ENCODE measurements around the gene CACNG1. TPM values are rescaled to one million over a fixed set of nuclear protein-coding genes. Genes with fewer than 3 reads are reported as not detected.

CACNG1 gene
- total and polyA plus RNA-seq, 8 donors: not detected

GRCh38 chr17:67072885-67073284, 28.5 kb downstream of the CACNG1 start:
- TF ChIP-seq POLR2A (IDR thresholded peaks at IDR 0.05) (no peak), EP300 (IDR thresholded peaks at IDR 0.05) (no peak), CTCF (IDR thresholded peaks at IDR 0.05) (no peak), POLR2AphosphoS5 (IDR thresholded peaks at IDR 0.05) (no peak)

GRCh38 chr17:67074781-67075180, 30.4 kb downstream of the CACNG1 start:
- 29 to 62% (median 36%) methylated on average over 3 of the region's 3 CpGs for WGBS, 5 donors
- TF ChIP-seq CTCF (IDR thresholded peaks at IDR 0.05): no peak
- TF ChIP-seq POLR2AphosphoS5 (IDR thresholded peaks at IDR 0.05): no peak
- TF ChIP-seq EP300 (IDR thresholded peaks at IDR 0.05): no peak
- no peak for TF ChIP-seq POLR2A (IDR thresholded peaks at IDR 0.05)
- Histone ChIP-seq H3K36me3 (peaks cover 4 to 31% (median 28%) of the 10 kb centered on the region in 4 donors), H3K27me3 (no peaks in the 10 kb centered on the region), H3K4me1 (peaks cover 0 to 20% (median 12%) of the 10 kb centered on the region in 4 donors), H3K4me3 (no peak overlapping the region), H3K27ac (no peak overlapping the region), H3K9me3 (no peaks in the 10 kb centered on the region)
- DNase-seq: no peak
- intact Hi-C loops (cut with DNase I; ENCODE audit: low total_unique reads): no loop called here

More at GRCh38 chr17:67072885-67073284, 28.5 kb downstream of the CACNG1 start:
- H3K27me3 ChIP-seq: no peaks in the 10 kb centered on the region
- DNase-seq: no peak
- WGBS, 5 donors: 74 to 87% (median 77%) methylated on average over 3 of the region's 3 CpGs
- H3K9me3 ChIP-seq: no peaks in the 10 kb centered on the region
- H3K27ac ChIP-seq: no peak overlapping the region
- H3K4me1 ChIP-seq: peaks cover 0 to 20% (median 12%) of the 10 kb centered on the region in 4 donors
- no peak overlapping the region for H3K4me3 ChIP-seq
- intact Hi-C loops (cut with DNase I; ENCODE audit: low total_unique reads): no loop called here
- peaks cover 0 to 23% (median 21%) of the 10 kb centered on the region in 4 donors for H3K36me3 ChIP-seq

- WGBS, 5 donors: 24 to 60% (median 39%) methylated on average over 7 of the region's 7 CpGs
Observed at GRCh38 chr17:67076290-67076689, 31.9 kb downstream of the CACNG1 start.

GRCh38 chr17:67078292-67078691, 33.9 kb downstream of the CACNG1 start:
- intact Hi-C loops (cut with DNase I; ENCODE audit: low total_unique reads): no loop called here
- Histone ChIP-seq H3K4me3 (no peak overlapping the region), H3K27ac (no peak overlapping the region), H3K4me1 (peaks cover 0 to 31% (median 15%) of the 10 kb centered on the region in 4 donors), H3K36me3 (peaks cover 4 to 43% (median 24%) of the 10 kb centered on the region in 4 donors), H3K9me3 (no peaks in the 10 kb centered on the region), H3K27me3 (no peaks in the 10 kb centered on the region)
- TF ChIP-seq CTCF (IDR thresholded peaks at IDR 0.05) (no peak), POLR2A (IDR thresholded peaks at IDR 0.05) (no peak), EP300 (IDR thresholded peaks at IDR 0.05) (no peak), POLR2AphosphoS5 (IDR thresholded peaks at IDR 0.05) (no peak)
- 94 to 97% (median 96%) methylated on average over 11 of the region's 11 CpGs for WGBS, 5 donors
- no peak for DNase-seq

More at GRCh38 chr17:67076290-67076689, 31.9 kb downstream of the CACNG1 start:
- peaks cover 4 to 41% (median 29%) of the 10 kb centered on the region in 4 donors for H3K36me3 ChIP-seq
- no peak for TF ChIP-seq EP300 (IDR thresholded peaks at IDR 0.05)
- no peak for TF ChIP-seq POLR2A (IDR thresholded peaks at IDR 0.05)
- no peak for TF ChIP-seq CTCF (IDR thresholded peaks at IDR 0.05)
- no peak for TF ChIP-seq POLR2AphosphoS5 (IDR thresholded peaks at IDR 0.05)
- H3K4me1 ChIP-seq: peaks cover 0 to 25% (median 12%) of the 10 kb centered on the region in 4 donors
- peak in 1 of 2 donors; percentile 73 for DNase-seq
- no peaks in the 10 kb centered on the region for H3K9me3 ChIP-seq
- peak overlapping the region; percentile 15 to 45 (median 23) for H3K27ac ChIP-seq
- no peaks in the 10 kb centered on the region for H3K27me3 ChIP-seq
- intact Hi-C loops (cut with DNase I; ENCODE audit: low total_unique reads): no loop called here
- H3K4me3 ChIP-seq: no peak overlapping the region
